T-helper 1 cell (primary cell): ENCODE results near the gene RHOXF2.
"Not testable (repeated sequence)": the region's sequence is repeated elsewhere in the genome, so short reads cannot be mapped to it uniquely, and the experiment has no call there.

Experiments
- DNase-seq, 5 donors: peaks; one replicate each; pipeline ENCODE4 v3.0.0-alpha.2; 2012 to 2020
- total RNA-seq, 4 donors: gene quantifications; one replicate each; lab custom pipeline; 2026; lab: John Stamatoyannopoulos, UW

The RHOXF2 gene
- 0 reads per million in 4 donors for total RNA-seq

GRCh38 chrX:120158313-120158712 lies at the start of gene RHOXF2:
Gene RHOXF2, plus strand, starts transcription at chrX:120158613. Its CDS starts 138 bp downstream, at chrX:120158751.
- DNase-seq, result not testable (repeated sequence)

- DNase-seq, result no peak
These were observed 49.0 kb upstream of the RHOXF2 start for GRCh38 chrX:120109378-120109777.

- DNase-seq, result no peak
These were observed 46.8 kb upstream of the RHOXF2 start for GRCh38 chrX:120111611-120112010.

GRCh38 chrX:120115438-120115963 lies 42.9 kb upstream of the RHOXF2 start, which contains the start of gene RHOXF1:
Gene RHOXF1, minus strand, starts transcription at chrX:120115913. Its CDS starts 51 bp downstream, at chrX:120115862.
- DNase-seq, result no peak

GRCh38 chrX:120120223-120120622 lies 38.2 kb upstream of the RHOXF2 start:
- no peak for DNase-seq

GRCh38 chrX:120125444-120125843 lies 33.0 kb upstream of the RHOXF2 start:
- no peak for DNase-seq

- not testable (repeated sequence) for DNase-seq
These were observed 30.0 kb upstream of the RHOXF2 start for GRCh38 chrX:120128306-120128846.

- no peak for DNase-seq
These were observed 22.3 kb upstream of the RHOXF2 start for GRCh38 chrX:120136128-120136527.

- DNase-seq, result no peak
These were observed 21.6 kb upstream of the RHOXF2 start for GRCh38 chrX:120136840-120137239.

- no peak for DNase-seq
These were observed 21.0 kb upstream of the RHOXF2 start for GRCh38 chrX:120137439-120137838.

- no peak for DNase-seq
These were observed 18.0 kb upstream of the RHOXF2 start for GRCh38 chrX:120140293-120140981.

- no peak for DNase-seq
These were observed 14.1 kb upstream of the RHOXF2 start for GRCh38 chrX:120144178-120144844.

- no peak for DNase-seq
These were observed 13.0 kb upstream of the RHOXF2 start for GRCh38 chrX:120145295-120145925.

GRCh38 chrX:120146323-120146722 lies 12.1 kb upstream of the RHOXF2 start:
- not testable (repeated sequence) for DNase-seq

GRCh38 chrX:120147537-120147936 lies 10.9 kb upstream of the RHOXF2 start:
- no peak for DNase-seq

- DNase-seq, result not testable (repeated sequence)
These were observed 8.2 kb upstream of the RHOXF2 start for GRCh38 chrX:120150109-120150744.

GRCh38 chrX:120159086-120159485 lies 673 bp downstream of the RHOXF2 start:
- DNase-seq, result not testable (repeated sequence)

GRCh38 chrX:120193254-120193653 lies 34.8 kb downstream of the RHOXF2 start:
- not testable (repeated sequence) for DNase-seq

- not testable (repeated sequence) for DNase-seq
These were observed 35.3 kb downstream of the RHOXF2 start for GRCh38 chrX:120193720-120194119.

- DNase-seq, result not testable (repeated sequence)
These were observed 37.4 kb downstream of the RHOXF2 start for GRCh38 chrX:120195786-120196185.

GRCh38 chrX:120196626-120197283 lies 38.3 kb downstream of the RHOXF2 start:
- DNase-seq, result not testable (repeated sequence)

- no peak for DNase-seq
These were observed 42.4 kb downstream of the RHOXF2 start for GRCh38 chrX:120200851-120201250.
